ENCODE measurements around the gene PDC.
"Not testable (repeated sequence)": the region's sequence is repeated elsewhere in the genome, so short reads cannot be mapped to it uniquely, and the experiment has no call there.

Gene PDC

GRCh38 chr1:186465946-186466345 lies 5.0 kb upstream of the PDC start:
- no peaks in the 10 kb centered on the region for H3K36me3 ChIP-seq (ENCODE audit: insufficient read depth, insufficient read length, low read length)
- H3K9ac ChIP-seq (ENCODE audit: insufficient read length, low read depth): no peak overlapping the region
- no peaks in the 10 kb centered on the region for H3K4me1 ChIP-seq (ENCODE audit: insufficient read depth, insufficient read length)
- H3K4me3 ChIP-seq (ENCODE audit: insufficient read length, low read depth): no peak overlapping the region
- DNase-seq (ENCODE audit: low read depth, low spot score): no peak
- H3K9me3 ChIP-seq (ENCODE audit: insufficient read depth, low read length): no peaks in the 10 kb centered on the region
- no peaks in the 10 kb centered on the region for H3K27me3 ChIP-seq (ENCODE audit: insufficient read depth, insufficient read length)
- no peak for TF ChIP-seq YY1 (IDR thresholded peaks at IDR 0.05; ENCODE audit: insufficient read depth, insufficient read length)
- no peak for TF ChIP-seq SUZ12 (IDR thresholded peaks at IDR 0.05; ENCODE audit: extremely low read depth, insufficient read depth, insufficient read length)
- no peak for TF ChIP-seq ZNF274 (IDR thresholded peaks at IDR 0.05; ENCODE audit: low read depth, low read length)

DNA sequence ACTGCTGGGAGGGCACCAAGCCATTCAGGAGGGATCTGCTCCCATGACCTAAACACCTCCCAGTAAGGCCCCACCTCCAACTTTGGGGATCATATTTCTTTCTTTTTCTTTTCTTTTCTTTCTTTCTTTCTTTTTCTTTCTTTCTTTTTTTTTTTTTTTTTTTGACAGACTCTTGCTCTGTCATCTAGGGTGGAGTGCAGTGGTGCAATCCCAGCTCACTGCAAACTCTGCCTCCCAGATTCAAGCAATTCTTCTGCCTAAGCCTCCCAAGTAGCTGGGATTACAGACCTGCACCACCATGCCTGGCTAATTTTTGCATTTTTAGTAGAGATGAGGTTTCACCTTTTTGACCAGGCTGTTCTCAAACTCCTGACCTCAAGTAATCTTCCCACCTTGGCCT lies 4.6 kb upstream of the PDC start:
- not testable (repeated sequence) for H3K9me3 ChIP-seq (ENCODE audit: insufficient read depth, low read length)

DNA sequence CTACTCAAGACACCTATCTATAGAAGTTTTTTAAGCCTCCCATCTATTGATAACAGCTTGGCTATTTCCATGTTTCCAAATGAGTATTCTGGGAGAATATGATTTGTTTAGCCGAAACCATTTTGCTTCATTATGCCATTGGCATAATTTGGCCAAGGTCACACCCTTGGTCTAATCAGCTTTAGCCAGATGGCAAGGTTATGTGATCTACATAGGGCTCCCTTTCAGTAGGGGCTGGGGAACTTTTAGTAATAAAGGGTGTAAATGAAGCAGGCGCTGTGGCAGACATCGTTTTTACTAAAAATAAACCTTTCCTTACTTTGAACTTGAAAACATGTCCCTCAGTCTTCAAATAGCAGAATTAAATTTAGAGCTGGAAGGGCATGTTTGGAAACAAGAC lies 3.0 kb upstream of the PDC start:
- no peak for DNase-seq (ENCODE audit: low read depth, low spot score)
- no peak for TF ChIP-seq ZNF274 (IDR thresholded peaks at IDR 0.05; ENCODE audit: low read depth, low read length)
- no peak for TF ChIP-seq YY1 (IDR thresholded peaks at IDR 0.05; ENCODE audit: insufficient read depth, insufficient read length)
- TF ChIP-seq SUZ12 (IDR thresholded peaks at IDR 0.05; ENCODE audit: extremely low read depth, insufficient read depth, insufficient read length): no peak
- H3K4me3 ChIP-seq (ENCODE audit: insufficient read length, low read depth): no peak overlapping the region
- H3K9ac ChIP-seq (ENCODE audit: insufficient read length, low read depth): no peak overlapping the region
- H3K36me3 ChIP-seq (ENCODE audit: insufficient read depth, insufficient read length, low read length): no peaks in the 10 kb centered on the region
- no peaks in the 10 kb centered on the region for H3K27me3 ChIP-seq (ENCODE audit: insufficient read depth, insufficient read length)
- no peaks in the 10 kb centered on the region for H3K4me1 ChIP-seq (ENCODE audit: insufficient read depth, insufficient read length)
- no peaks in the 10 kb centered on the region for H3K9me3 ChIP-seq (ENCODE audit: insufficient read depth, low read length)

More for the DNA sequence above, 4.6 kb upstream of the PDC start:
- H3K27me3 ChIP-seq (ENCODE audit: insufficient read depth, insufficient read length); DNase-seq (ENCODE audit: low read depth, low spot score); H3K4me3 ChIP-seq (ENCODE audit: insufficient read length, low read depth); H3K9ac ChIP-seq (ENCODE audit: insufficient read length, low read depth); H3K4me1 ChIP-seq (ENCODE audit: insufficient read depth, insufficient read length); H3K36me3 ChIP-seq (ENCODE audit: insufficient read depth, insufficient read length, low read length): not testable (repeated sequence)

GRCh38 chr1:186463511-186463910 lies 2.6 kb upstream of the PDC start:
- Histone ChIP-seq H3K27me3 (ENCODE audit: insufficient read depth, insufficient read length) (no peaks in the 10 kb centered on the region), H3K9ac (ENCODE audit: insufficient read length, low read depth) (no peak overlapping the region), H3K9me3 (ENCODE audit: insufficient read depth, low read length) (no peaks in the 10 kb centered on the region), H3K36me3 (ENCODE audit: insufficient read depth, insufficient read length, low read length) (no peaks in the 10 kb centered on the region), H3K4me3 (ENCODE audit: insufficient read length, low read depth) (no peak overlapping the region), H3K4me1 (ENCODE audit: insufficient read depth, insufficient read length) (no peaks in the 10 kb centered on the region)
- TF ChIP-seq YY1 (IDR thresholded peaks at IDR 0.05; ENCODE audit: insufficient read depth, insufficient read length) (no peak), SUZ12 (IDR thresholded peaks at IDR 0.05; ENCODE audit: extremely low read depth, insufficient read depth, insufficient read length) (no peak), ZNF274 (IDR thresholded peaks at IDR 0.05; ENCODE audit: low read depth, low read length) (no peak)
- peak; percentile 28 for DNase-seq (ENCODE audit: low read depth, low spot score)

GRCh38 chr1:186459161-186459560 lies 1.8 kb downstream of the PDC start:
- H3K27me3 ChIP-seq (ENCODE audit: insufficient read depth, insufficient read length); H3K36me3 ChIP-seq (ENCODE audit: insufficient read depth, insufficient read length, low read length); DNase-seq (ENCODE audit: low read depth, low spot score); H3K9ac ChIP-seq (ENCODE audit: insufficient read length, low read depth); H3K9me3 ChIP-seq (ENCODE audit: insufficient read depth, low read length); H3K4me3 ChIP-seq (ENCODE audit: insufficient read length, low read depth); H3K4me1 ChIP-seq (ENCODE audit: insufficient read depth, insufficient read length): not testable (repeated sequence)

DNA sequence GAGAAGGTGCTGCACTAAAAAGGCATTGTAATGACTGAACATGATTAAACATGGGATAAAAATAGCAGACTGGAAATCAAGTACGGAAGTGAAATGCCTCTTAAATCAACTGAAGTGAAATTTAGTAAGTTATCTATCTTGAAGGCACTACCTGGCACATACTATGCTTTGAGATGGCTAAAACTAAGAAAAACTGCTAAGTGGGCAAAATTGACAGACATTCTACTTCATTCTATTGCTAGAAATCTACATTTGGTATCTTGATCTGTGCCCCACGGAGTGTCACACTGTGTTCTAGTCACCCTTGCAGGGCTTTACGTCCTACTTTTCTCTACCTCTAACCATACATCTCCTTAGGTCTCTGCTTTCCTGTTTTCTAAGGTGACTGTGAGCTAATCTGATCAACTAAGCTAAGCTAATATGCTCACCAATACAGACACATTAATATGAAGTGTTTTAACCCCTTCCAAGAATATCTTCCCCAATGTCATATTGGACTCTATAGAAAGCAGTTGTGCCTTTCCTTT lies 4.1 kb downstream of the PDC start:
- no peaks in the 10 kb centered on the region for H3K9me3 ChIP-seq (ENCODE audit: insufficient read depth, low read length)
- no peaks in the 10 kb centered on the region for H3K27me3 ChIP-seq (ENCODE audit: insufficient read depth, insufficient read length)
- H3K4me1 ChIP-seq (ENCODE audit: insufficient read depth, insufficient read length): no peaks in the 10 kb centered on the region
- no peak overlapping the region for H3K9ac ChIP-seq (ENCODE audit: insufficient read length, low read depth)
- H3K36me3 ChIP-seq (ENCODE audit: insufficient read depth, insufficient read length, low read length): no peaks in the 10 kb centered on the region
- TF ChIP-seq ZNF274 (IDR thresholded peaks at IDR 0.05; ENCODE audit: low read depth, low read length) (no peak), SUZ12 (IDR thresholded peaks at IDR 0.05; ENCODE audit: extremely low read depth, insufficient read depth, insufficient read length) (no peak), YY1 (IDR thresholded peaks at IDR 0.05; ENCODE audit: insufficient read depth, insufficient read length) (no peak)
- no peak for DNase-seq (ENCODE audit: low read depth, low spot score)
- no peak overlapping the region for H3K4me3 ChIP-seq (ENCODE audit: insufficient read length, low read depth)

DNA sequence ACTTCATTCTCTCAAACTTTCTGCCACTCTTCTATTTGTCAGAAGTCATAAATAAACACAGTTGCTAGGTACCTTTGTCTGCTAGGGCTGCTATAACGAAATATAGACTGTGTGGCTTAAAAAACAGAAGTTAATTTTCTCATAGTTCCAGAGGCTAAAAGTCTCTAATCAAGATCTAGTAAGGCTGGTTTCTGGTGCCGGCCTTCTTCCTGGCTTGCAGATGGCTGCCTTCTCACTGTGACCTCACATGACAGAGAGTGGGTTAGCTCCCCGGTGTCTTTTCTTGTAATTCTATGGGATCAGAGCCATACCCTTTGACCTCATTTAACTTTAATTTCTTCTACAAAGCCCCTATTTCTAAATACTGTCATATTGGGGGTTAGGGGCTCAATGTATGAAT lies 5.9 kb downstream of the PDC start:
- H3K9me3 ChIP-seq (ENCODE audit: insufficient read depth, low read length): no peaks in the 10 kb centered on the region
- no peak overlapping the region for H3K9ac ChIP-seq (ENCODE audit: insufficient read length, low read depth)
- H3K36me3 ChIP-seq (ENCODE audit: insufficient read depth, insufficient read length, low read length): no peaks in the 10 kb centered on the region
- H3K4me3 ChIP-seq (ENCODE audit: insufficient read length, low read depth): no peak overlapping the region
- no peak for DNase-seq (ENCODE audit: low read depth, low spot score)
- H3K27me3 ChIP-seq (ENCODE audit: insufficient read depth, insufficient read length): no peaks in the 10 kb centered on the region
- TF ChIP-seq YY1 (IDR thresholded peaks at IDR 0.05; ENCODE audit: insufficient read depth, insufficient read length) (no peak), ZNF274 (IDR thresholded peaks at IDR 0.05; ENCODE audit: low read depth, low read length) (no peak), SUZ12 (IDR thresholded peaks at IDR 0.05; ENCODE audit: extremely low read depth, insufficient read depth, insufficient read length) (no peak)
- H3K4me1 ChIP-seq (ENCODE audit: insufficient read depth, insufficient read length): no peaks in the 10 kb centered on the region

DNA sequence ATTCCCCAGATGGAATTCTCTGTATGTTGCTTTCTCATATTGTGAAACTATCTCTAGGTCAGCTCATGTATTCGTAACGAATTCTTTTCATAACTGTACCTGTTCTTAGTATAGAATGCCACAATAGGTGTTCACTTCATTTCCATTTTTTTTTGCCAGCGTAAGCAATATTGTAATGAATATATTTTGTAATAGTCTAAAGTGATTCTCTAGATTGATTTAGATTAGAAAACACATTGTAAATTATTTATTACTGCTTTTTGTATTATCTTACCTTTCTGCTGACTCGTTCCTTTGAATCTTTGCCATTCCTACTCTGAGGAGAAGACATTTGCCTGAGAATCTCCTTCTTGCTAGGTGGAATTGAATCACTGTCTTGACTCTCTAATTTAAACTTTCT lies 14.8 kb downstream of the PDC start:
- Histone ChIP-seq H3K9me3 (ENCODE audit: insufficient read depth, low read length) (no peaks in the 10 kb centered on the region), H3K36me3 (ENCODE audit: insufficient read depth, insufficient read length, low read length) (no peaks in the 10 kb centered on the region), H3K4me3 (ENCODE audit: insufficient read length, low read depth) (no peak overlapping the region), H3K9ac (ENCODE audit: insufficient read length, low read depth) (no peak overlapping the region), H3K27me3 (ENCODE audit: insufficient read depth, insufficient read length) (no peaks in the 10 kb centered on the region), H3K4me1 (ENCODE audit: insufficient read depth, insufficient read length) (no peaks in the 10 kb centered on the region)
- TF ChIP-seq YY1 (IDR thresholded peaks at IDR 0.05; ENCODE audit: insufficient read depth, insufficient read length) (no peak), ZNF274 (IDR thresholded peaks at IDR 0.05; ENCODE audit: low read depth, low read length) (no peak), SUZ12 (IDR thresholded peaks at IDR 0.05; ENCODE audit: extremely low read depth, insufficient read depth, insufficient read length) (no peak)
- DNase-seq (ENCODE audit: low read depth, low spot score): no peak
